Amniotic stem cell (primary cell): ENCODE measurements around the gene FAIM.
"Not testable (repeated sequence)": the region's sequence is repeated elsewhere in the genome, so short reads cannot be mapped to it uniquely, and the experiment has no call there.

ENCODE experiments used
- DNase-seq: peaks from one replicate; lab custom pipeline; 2025; lab: John Stamatoyannopoulos, UW

The FAIM gene

GRCh38 chr3:138680974-138681373 lies 72.4 kb downstream of the FAIM start:
- not testable (repeated sequence) for DNase-seq

- no peak for DNase-seq
These were observed 73.1 kb downstream of the FAIM start for GRCh38 chr3:138681463-138682220.

- DNase-seq, result no peak
These were observed 74.1 kb downstream of the FAIM start for GRCh38 chr3:138682648-138683047.
